GM19463 (cell line): ENCODE results near the gene PTGDR2.

ENCODE experiments used
- ATAC-seq: cut with Tn5 transposase; IDR thresholded peaks from one replicate; pipeline ENCODE4 v1.9.1; 2021; ENCODE audit warnings: mild to moderate bottlenecking, moderate library complexity; ENCODE audit not compliant: unreplicated experiment

PTGDR2 gene

GRCh38 chr11:60855726-60856633 is at the start of gene PTGDR2:
Gene PTGDR2, minus strand, starts transcription at chr11:60855950. Its CDS starts 2,228 bp downstream, at chr11:60853722.
- no peak for ATAC-seq

- ATAC-seq: no peak
Measured at GRCh38 chr11:60905047-60905446, 49.3 kb upstream of the PTGDR2 start.

- ATAC-seq: no peak
Measured at GRCh38 chr11:60902625-60903024, 46.9 kb upstream of the PTGDR2 start.

- ATAC-seq: no peak
Measured at GRCh38 chr11:60900673-60901404, 45.1 kb upstream of the PTGDR2 start.

GRCh38 chr11:60899977-60900376 is 44.2 kb upstream of the PTGDR2 start:
- no peak for ATAC-seq

- ATAC-seq: no peak
Measured at GRCh38 chr11:60899046-60899936, 43.5 kb upstream of the PTGDR2 start.

GRCh38 chr11:60897496-60897895 is 41.7 kb upstream of the PTGDR2 start:
- no peak for ATAC-seq

GRCh38 chr11:60895687-60896086 is 39.9 kb upstream of the PTGDR2 start:
- no peak for ATAC-seq

- no peak for ATAC-seq
Measured at GRCh38 chr11:60891103-60891741, 35.5 kb upstream of the PTGDR2 start.

- no peak for ATAC-seq
Measured at GRCh38 chr11:60890696-60891095, 34.9 kb upstream of the PTGDR2 start.

GRCh38 chr11:60889869-60890311 is 34.1 kb upstream of the PTGDR2 start:
- ATAC-seq: no peak

- ATAC-seq: no peak
Measured at GRCh38 chr11:60887556-60887955, 31.8 kb upstream of the PTGDR2 start.

GRCh38 chr11:60880643-60881282 is 25.0 kb upstream of the PTGDR2 start:
- ATAC-seq: no peak

GRCh38 chr11:60879971-60880588 is 24.3 kb upstream of the PTGDR2 start:
- no peak for ATAC-seq

- no peak for ATAC-seq
Measured at GRCh38 chr11:60879104-60879503, 23.4 kb upstream of the PTGDR2 start.

GRCh38 chr11:60878245-60879101 is 22.7 kb upstream of the PTGDR2 start:
- no peak for ATAC-seq

- ATAC-seq: no peak
Measured at GRCh38 chr11:60876168-60876485, 20.4 kb upstream of the PTGDR2 start.

- ATAC-seq: no peak
Measured at GRCh38 chr11:60875366-60876167, 19.8 kb upstream of the PTGDR2 start.
